K562 (cell line): ENCODE measurements around the gene IRAK2. TPM values are rescaled to one million over a fixed set of nuclear protein-coding genes. Genes with fewer than 3 reads are reported as not detected.

Experiments
- CBFA2T3 ChIP-seq: fragments of 450-650 bp; IDR thresholded peaks from 2 replicates; pipeline ENCODE4 v1.6.1; 2017
- DDX20 ChIP-seq: fragments of 450-650 bp; IDR thresholded peaks from 2 replicates; pipeline ENCODE4 v1.6.1; 2016; ENCODE audit warnings: missing genetic modification characterization, low read depth, mild to moderate bottlenecking, missing compliant biosample characterization, moderate library complexity
- ESRRB ChIP-seq: fragments of 250-450 bp; sonication (Bioruptor Pico); IDR thresholded peaks from 2 replicates; pipeline ENCODE4 v1.5.0; 2020; ENCODE audit warnings: mild to moderate bottlenecking, moderate library complexity, borderline replicate concordance
- HLTF ChIP-seq: fragments of 450-650 bp; IDR thresholded peaks from 2 replicates; pipeline ENCODE4 v1.6.1; 2016
- HOXB6 ChIP-seq: fragments of 250-450 bp; sonication (Bioruptor Pico); IDR thresholded peaks from 2 replicates; pipeline ENCODE4 v1.5.1; 2022; ENCODE audit warnings: mild to moderate bottlenecking, borderline replicate concordance
- MEF2A ChIP-seq: IDR thresholded peaks from 2 replicates; pipeline ENCODE4 v1.6.1; 2011; ENCODE audit warnings: low read depth, mild to moderate bottlenecking, low read length, moderate library complexity; ENCODE audit not compliant: control insufficient read depth
- NCOA4 ChIP-seq: fragments of 450-650 bp; IDR thresholded peaks from 2 replicates; pipeline ENCODE4 v1.6.1; 2018; ENCODE audit warnings: mild to moderate bottlenecking; ENCODE audit not compliant: partially characterized antibody
- NR4A1 ChIP-seq, 2 experiments: fragments of 250-450 bp in 1 of 2; fragments of 450-650 bp in 1 of 2; sonication (Bioruptor Pico) in 1 of 2; IDR thresholded peaks; 2 replicates each; pipeline versions ENCODE4 v1.4.0 to v1.6.1; 2016 to 2020; ENCODE audit warnings: mild to moderate bottlenecking in 2 of 2, missing compliant biosample characterization in 1 of 2, missing genetic modification characterization in 1 of 2, moderate library complexity in 1 of 2
- POLR2AphosphoS5 ChIP-seq: IDR thresholded peaks from 2 replicates; pipeline ENCODE4 v1.6.1; 2011; ENCODE audit warnings: mild to moderate bottlenecking, low read depth, low read length, moderate library complexity; ENCODE audit not compliant: control insufficient read depth, insufficient read depth
- SLC30A9 ChIP-seq: fragments of 250-450 bp; sonication (Bioruptor Pico); IDR thresholded peaks from 2 replicates; pipeline ENCODE4 v1.8.0; 2022; ENCODE audit warnings: mild to moderate bottlenecking, moderate library complexity
- SMARCE1 ChIP-seq: fragments of 450-650 bp; IDR thresholded peaks from 2 replicates; pipeline ENCODE4 v1.7.1; 2016; ENCODE audit warnings: mild to moderate bottlenecking
- SRSF3 ChIP-seq: fragments of 200-400 bp; formaldehyde crosslinking; IDR thresholded peaks from 2 replicates; pipeline ENCODE4 v1.6.1; 2016; ENCODE audit warnings: mild to moderate bottlenecking, low read length, moderate library complexity; ENCODE audit not compliant: insufficient read depth
- TBL1XR1 ChIP-seq, 2 experiments: IDR thresholded peaks; 2 replicates each; pipeline ENCODE4 v1.6.1; 2012; ENCODE audit warnings: improper control_type of control experiment in 2 of 2, low read length in 2 of 2, mild to moderate bottlenecking in 1 of 2
- ZNF23 ChIP-seq: fragments of 250-450 bp; sonication (Bioruptor Pico); IDR thresholded peaks from 2 replicates; pipeline ENCODE4 v1.4.0; 2020; ENCODE audit warnings: mild to moderate bottlenecking
- ZNF239 ChIP-seq: fragments of 250-450 bp; sonication (Bioruptor Pico); IDR thresholded peaks from 2 replicates; pipeline ENCODE4 v1.4.0; 2020; ENCODE audit warnings: mild to moderate bottlenecking
- ZNF444 ChIP-seq: fragments of 250-450 bp; sonication (Bioruptor Pico); IDR thresholded peaks from 2 replicates; pipeline ENCODE4 v1.4.0; 2020; ENCODE audit warnings: mild to moderate bottlenecking, moderate library complexity
- ZNF507 ChIP-seq: conservative IDR thresholded peaks from 2 replicates; pipeline ENCODE4 v1.6.1; 2017; ENCODE audit warnings: missing genetic modification characterization, missing compliant biosample characterization
- ZNF707 ChIP-seq: fragments of 250-450 bp; sonication (Bioruptor Pico); conservative IDR thresholded peaks from 2 replicates; pipeline ENCODE4 v1.8.0; 2022; ENCODE audit warnings: inconsistent platforms, mild to moderate bottlenecking, moderate library complexity
- polyA plus RNA-seq, 8 experiments: library from polyadenylated mRNA; depleted of rRNA in 4 of 8; stranded (reverse) in 5 of 8; unstranded in 3 of 8; fragments of >200 nt; fragmentation: Nextera tagmentation in 2 of 8; fragmentation: Illumina TruSeq in 1 of 8; extraction: Ambion mirVana in 2 of 8; extraction: Trizol in 1 of 8; gene quantifications; 2 replicates each; pipeline versions ENCODE4 v1.2.1 to v1.2.3, GENCODE V29; 2011 to 2014; ENCODE audit warnings: inconsistent platforms in 1 of 8, missing spikeins in 1 of 8
- total RNA-seq, 7 experiments: library from RNA; depleted of rRNA in 6 of 7; stranded (reverse); fragments of >200 nt in 6 of 7; fragmentation: Illumina TruSeq in 2 of 7; extraction: Trizol in 2 of 7; gene quantifications; 2 replicates each; pipeline versions ENCODE4 v1.2.1 to v1.2.3, GENCODE V29; 2011 to 2021; ENCODE audit warnings: low replicate concordance in 1 of 7
- TF ChIP-seq, protein P1 (sequence below): fragments of 450-650 bp; IDR thresholded peaks from 2 replicates; pipeline ENCODE4 v1.6.1; 2017; ENCODE audit warnings: mild to moderate bottlenecking, moderate library complexity

IRAK2 gene
- total and polyA plus RNA-seq, 9 of the 15 experiments (the other 6 are each of a cell fraction or from before 2014, with no cell fraction given): 0.42 to 4.4 (median 2.7) TPM

- TF ChIP-seq DDX20 (tag): no peak
- no peak for TF ChIP-seq NCOA4
- no peak for TF ChIP-seq ZNF507 (tag)
- no peak for TF ChIP-seq ZNF239 (CRISPR knock-in tag)
- no peak for TF ChIP-seq HLTF
- peak; percentile 51; the same call in 1 of the 2 replicates for TF ChIP-seq SMARCE1
- peak; percentile 85 for TF ChIP-seq CBFA2T3
- peak; percentile 54; the same call in 1 of the 2 replicates for TF ChIP-seq POLR2AphosphoS5
- no peak for TF ChIP-seq HOXB6 (CRISPR knock-in tag)
- no peak for TF ChIP-seq NR4A1 (CRISPR knock-in tag; IDR thresholded peaks at IDR 0.05)
- 0 out of 2 replicates have a peak, but pooled peaks have one; percentile 76 for TF ChIP-seq NR4A1 (tag; IDR thresholded peaks at IDR 0.05)
- TF ChIP-seq SLC30A9 (CRISPR knock-in tag): no peak
- no peak for TF ChIP-seq ESRRB (CRISPR knock-in tag)
- TF ChIP-seq SRSF3: no peak
- no peak for TF ChIP-seq ZNF707 (CRISPR knock-in tag)
- no peak for TF ChIP-seq ZNF444 (CRISPR knock-in tag)
- no peak for TF ChIP-seq TBL1XR1 (IDR thresholded peaks at IDR 0.05; ENCODE audit: low read length in 2 of 2)
- TF ChIP-seq, protein P1, sequence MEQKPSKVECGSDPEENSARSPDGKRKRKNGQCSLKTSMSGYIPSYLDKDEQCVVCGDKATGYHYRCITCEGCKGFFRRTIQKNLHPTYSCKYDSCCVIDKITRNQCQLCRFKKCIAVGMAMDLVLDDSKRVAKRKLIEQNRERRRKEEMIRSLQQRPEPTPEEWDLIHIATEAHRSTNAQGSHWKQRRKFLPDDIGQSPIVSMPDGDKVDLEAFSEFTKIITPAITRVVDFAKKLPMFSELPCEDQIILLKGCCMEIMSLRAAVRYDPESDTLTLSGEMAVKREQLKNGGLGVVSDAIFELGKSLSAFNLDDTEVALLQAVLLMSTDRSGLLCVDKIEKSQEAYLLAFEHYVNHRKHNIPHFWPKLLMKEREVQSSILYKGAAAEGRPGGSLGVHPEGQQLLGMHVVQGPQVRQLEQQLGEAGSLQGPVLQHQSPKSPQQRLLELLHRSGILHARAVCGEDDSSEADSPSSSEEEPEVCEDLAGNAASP: no peak
- TF ChIP-seq ZNF23 (CRISPR knock-in tag): no peak
- peak; percentile 48; the same call in 1 of the 2 replicates for TF ChIP-seq MEF2A
- TF ChIP-seq, all 486 proteins: peak for 43
These were observed 29.8 kb downstream of the IRAK2 start (continued) for GRCh38 chr3:10194328-10195071.
